ENCODE results near the gene CCDC6. TPM values are rescaled to one million over a fixed set of nuclear protein-coding genes. Genes with fewer than 3 reads are reported as not detected.

The CCDC6 gene
- total and polyA plus RNA-seq, 2 of the 8 experiments (the other 6 are each of a cell fraction or from before 2014, with no cell fraction given): 42.2 to 74.4 TPM

DNA sequence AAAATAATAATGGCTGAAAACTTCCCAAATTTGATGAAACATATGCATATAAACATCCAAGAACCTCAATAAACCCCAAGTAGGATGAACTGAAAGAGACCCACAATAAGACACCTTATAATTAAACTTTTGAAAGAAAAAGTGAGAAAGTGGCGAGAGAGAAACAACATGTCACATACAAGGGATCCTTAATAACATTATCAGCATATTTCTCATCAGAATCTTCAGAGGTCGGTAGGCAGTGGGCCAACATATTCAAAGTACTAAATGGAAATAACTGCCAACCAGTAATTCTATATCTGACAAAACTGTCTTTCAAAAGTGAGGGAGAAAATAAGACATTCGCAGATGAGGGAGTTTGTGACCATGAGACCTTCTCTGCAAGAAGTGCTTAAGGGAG lies 16.6 kb upstream of the CCDC6 start:
- no peaks in the 10 kb centered on the region for H3K23me2 ChIP-seq (ENCODE audit: low read depth, low read length)
- H3K9me3 ChIP-seq (ENCODE audit: insufficient read depth in 2 of 2, low read depth in 1 of 2, low read length in 1 of 2): peaks cover 0 to 9% of the 10 kb centered on the region in 2 experiments; a peak in 2 of 4 replicates
- H4K5ac ChIP-seq (ENCODE audit: insufficient read length, low read depth, low read length): no peak overlapping the region
- no peak overlapping the region for H4K91ac ChIP-seq (replicated peaks; ENCODE audit: insufficient read length, low read length)
- no peak overlapping the region for H3K14ac ChIP-seq (ENCODE audit: insufficient read length)
- no peak overlapping the region for H4K8ac ChIP-seq (ENCODE audit: extremely low read depth, insufficient read depth, low read length)
- no peak overlapping the region for H2BK12ac ChIP-seq (ENCODE audit: low read depth, low read length)
- H2BK5ac ChIP-seq (ENCODE audit: low read depth, low read length): no peak overlapping the region
- no peak overlapping the region for H3K27ac ChIP-seq (ENCODE audit: low read depth, low read length)
- H4K20me1 ChIP-seq (replicated peaks in 1 of 2; ENCODE audit: control insufficient read depth in 1 of 2, insufficient read depth in 2 of 2, low read length in 2 of 2): no peaks in the 10 kb centered on the region
- H2AFZ ChIP-seq (ENCODE audit: low read length): no peak overlapping the region
- no peaks in the 10 kb centered on the region for H3K79me2 ChIP-seq (ENCODE audit: control insufficient read depth in 1 of 2, insufficient read depth in 2 of 2, low read length in 2 of 2)
- CTCF ChIA-PET (ENCODE audit: partially characterized antibody): no interaction called here
- no peak overlapping the region for H2AK5ac ChIP-seq (ENCODE audit: low read depth, low read length)
- no peaks in the 10 kb centered on the region for H3K4me1 ChIP-seq (replicated peaks in 1 of 4; ENCODE audit: control insufficient read depth in 3 of 4, insufficient read depth in 4 of 4, low read length in 3 of 4)
- no peak overlapping the region for H2BK15ac ChIP-seq (ENCODE audit: low read length)
- POLR2A ChIA-PET (ENCODE audit: partially characterized antibody): interaction anchor here (1.1 kb wide), 1 partner anchor 11 kb away, joined by 3 read pairs; no protein-coding TSS in a partner anchor
- no peak overlapping the region for H3K4ac ChIP-seq (replicated peaks; ENCODE audit: insufficient read length, low read depth, low read length)
- no peak overlapping the region for H3K56ac ChIP-seq (replicated peaks; ENCODE audit: insufficient read length, low read depth, low read length)
- H3K18ac ChIP-seq (ENCODE audit: extremely low read depth, low read length): no peak overlapping the region
- H2BK20ac ChIP-seq (ENCODE audit: low read length): no peak overlapping the region
- H3K4me3 ChIP-seq (ENCODE audit: extremely low read depth in 1 of 4, insufficient read depth in 2 of 4, low read depth in 3 of 4, low read length in 4 of 4): no peak overlapping the region
- DNase-seq (ENCODE audit: low read depth in 1 of 2, low spot score in 2 of 2): no peak
- no peak overlapping the region for H2BK120ac ChIP-seq (replicated peaks; ENCODE audit: low read depth, low read length)
- 65% methylated on average over 3 of the region's 3 CpGs; no CpG with 5 or more reads in 1 of the 2 experiments for WGBS, 2 experiments (ENCODE audit: extremely low coverage in 1 of 2, insufficient coverage in 1 of 2, insufficient read length in 1 of 2, insufficient replicate concordance in 2 of 2, low coverage in 1 of 2, low lambda C conversion rate in 2 of 2, missing lambda C conversion rate in 1 of 2)
- H3K9ac ChIP-seq (replicated peaks in 1 of 4; ENCODE audit: extremely low read depth in 1 of 4, low read depth in 3 of 4, low read length in 3 of 4): no peak overlapping the region
- H3K27me3 ChIP-seq (replicated peaks in 1 of 4; ENCODE audit: control insufficient read depth in 3 of 4, extremely low read depth in 1 of 4, insufficient read depth in 3 of 4, low read length in 3 of 4): no peaks in the 10 kb centered on the region
- H3K36me3 ChIP-seq (ENCODE audit: control insufficient read depth in 2 of 4, insufficient read depth in 4 of 4, low read length in 3 of 4): no peaks in the 10 kb centered on the region; a peak in 1 of 8 replicates
- no peaks in the 10 kb centered on the region for H3K79me1 ChIP-seq (ENCODE audit: low read depth, low read length)
- H3K23ac ChIP-seq (ENCODE audit: insufficient read length): no peak overlapping the region
- no peak overlapping the region for H3K4me2 ChIP-seq (ENCODE audit: insufficient read depth in 1 of 2, low read depth in 2 of 2, low read length in 2 of 2)
- FAIRE-seq: no peak
- TF ChIP-seq SUZ12 (IDR thresholded peaks at IDR 0.05; ENCODE audit: low read length) (no peak), POU5F1 (IDR thresholded peaks at IDR 0.05; ENCODE audit: low read depth, low read length) (no peak), TAF1 (IDR thresholded peaks at IDR 0.05; ENCODE audit: low read depth, low read length) (no peak), SIN3A (conservative IDR thresholded peaks at IDR 0.05 in 1 of 2, IDR thresholded peaks at IDR 0.05 in 1 of 2; ENCODE audit: low read depth in 1 of 2, low read length in 2 of 2) (no peak), PHF8 (conservative IDR thresholded peaks at IDR 0.05; ENCODE audit: low read depth, low read length) (no peak), EGR1 (IDR thresholded peaks at IDR 0.05; ENCODE audit: borderline replicate concordance, low read depth, low read length) (no peak), NANOG (IDR thresholded peaks at IDR 0.05; ENCODE audit: insufficient read depth, low read depth, low read length, poor library complexity, severe bottlenecking) (no peak), BACH1 (IDR thresholded peaks at IDR 0.05; ENCODE audit: low read length) (no peak), CHD1 (IDR thresholded peaks at IDR 0.05; ENCODE audit: low read depth, low read length) (no peak), EP300 (IDR thresholded peaks at IDR 0.05; ENCODE audit: borderline replicate concordance in 1 of 2, low read depth in 2 of 2, low read length in 2 of 2) (no peak), HDAC2 (IDR thresholded peaks at IDR 0.05; ENCODE audit: borderline replicate concordance in 1 of 2, low read depth in 2 of 2, low read length in 2 of 2) (no peak)
- TF ChIP-seq, protein P1, sequence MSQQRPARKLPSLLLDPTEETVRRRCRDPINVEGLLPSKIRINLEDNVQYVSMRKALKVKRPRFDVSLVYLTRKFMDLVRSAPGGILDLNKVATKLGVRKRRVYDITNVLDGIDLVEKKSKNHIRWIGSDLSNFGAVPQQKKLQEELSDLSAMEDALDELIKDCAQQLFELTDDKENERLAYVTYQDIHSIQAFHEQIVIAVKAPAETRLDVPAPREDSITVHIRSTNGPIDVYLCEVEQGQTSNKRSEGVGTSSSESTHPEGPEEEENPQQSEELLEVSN (IDR thresholded peaks at IDR 0.05): no peak
- TF ChIP-seq, protein P2, sequence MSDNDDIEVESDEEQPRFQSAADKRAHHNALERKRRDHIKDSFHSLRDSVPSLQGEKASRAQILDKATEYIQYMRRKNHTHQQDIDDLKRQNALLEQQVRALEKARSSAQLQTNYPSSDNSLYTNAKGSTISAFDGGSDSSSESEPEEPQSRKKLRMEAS (IDR thresholded peaks at IDR 0.05): no peak

Measured in H1 (cell line).